Measurements from ENCODE around the gene PLCB1.

- TF ChIP-seq CTCF (conservative IDR thresholded peaks at IDR 0.05; ENCODE audit: low read depth in 2 of 2): no peak
- no peak for TF ChIP-seq EZH2 (IDR thresholded peaks at IDR 0.05; ENCODE audit: low read depth, unreplicated experiment)
- TF ChIP-seq JUNB (IDR thresholded peaks at IDR 0.05; ENCODE audit: unreplicated experiment): no peak
- TF ChIP-seq EZH2phosphoT487 (IDR thresholded peaks at IDR 0.05; ENCODE audit: unreplicated experiment): no peak
- no peak for TF ChIP-seq CREB1 (CRISPR knock-in tag; IDR thresholded peaks at IDR 0.05; ENCODE audit: low read depth)
- TF ChIP-seq POLR2AphosphoS5 (IDR thresholded peaks at IDR 0.05; ENCODE audit: low read depth): no peak
- no peak for TF ChIP-seq REST (IDR thresholded peaks at IDR 0.05; ENCODE audit: unreplicated experiment)
- no peak for TF ChIP-seq ETS1 (IDR thresholded peaks at IDR 0.05)
- TF ChIP-seq STAT1 (IDR thresholded peaks at IDR 0.05; ENCODE audit: unreplicated experiment): no peak
Measured at GRCh38 chr20:8461186-8461585, 329.1 kb downstream of the PLCB1 start.
